GM19239 (cell line): ENCODE data around the gene PCBP3.

Source experiments
- DNase-seq: peaks from one replicate; pipeline ENCODE4 v3.0.0; 2011; ENCODE audit warnings: low spot score; ENCODE audit not compliant: insufficient read length
- FAIRE-seq: peaks from 2 replicates; lab custom pipeline; 2011; peaks lifted over from hg19 to GRCh38; lab: Jason Lieb, UNC

PCBP3 gene

DNA sequence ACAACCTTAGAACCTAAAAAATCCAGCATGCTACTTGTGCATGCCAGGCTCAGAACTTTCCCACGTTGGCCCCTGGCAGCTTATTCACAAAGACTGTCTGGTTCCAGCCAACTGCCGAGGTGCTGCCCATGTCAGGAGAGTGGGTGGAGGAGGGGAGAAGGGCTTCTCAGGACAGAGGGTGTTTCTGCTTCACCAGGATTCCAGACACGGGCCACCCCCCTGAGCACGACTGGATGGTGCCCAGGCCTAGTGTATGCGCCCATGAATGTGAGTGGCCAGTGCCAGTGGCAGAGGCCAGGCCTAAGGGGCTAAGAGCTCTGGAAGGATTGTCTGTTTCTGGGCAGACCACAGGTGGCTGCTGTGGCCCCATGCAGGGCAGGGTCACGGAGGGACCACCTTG, 189.9 kb downstream of the PCBP3 start:
- DNase-seq = no peak
- FAIRE-seq = no peak

DNA sequence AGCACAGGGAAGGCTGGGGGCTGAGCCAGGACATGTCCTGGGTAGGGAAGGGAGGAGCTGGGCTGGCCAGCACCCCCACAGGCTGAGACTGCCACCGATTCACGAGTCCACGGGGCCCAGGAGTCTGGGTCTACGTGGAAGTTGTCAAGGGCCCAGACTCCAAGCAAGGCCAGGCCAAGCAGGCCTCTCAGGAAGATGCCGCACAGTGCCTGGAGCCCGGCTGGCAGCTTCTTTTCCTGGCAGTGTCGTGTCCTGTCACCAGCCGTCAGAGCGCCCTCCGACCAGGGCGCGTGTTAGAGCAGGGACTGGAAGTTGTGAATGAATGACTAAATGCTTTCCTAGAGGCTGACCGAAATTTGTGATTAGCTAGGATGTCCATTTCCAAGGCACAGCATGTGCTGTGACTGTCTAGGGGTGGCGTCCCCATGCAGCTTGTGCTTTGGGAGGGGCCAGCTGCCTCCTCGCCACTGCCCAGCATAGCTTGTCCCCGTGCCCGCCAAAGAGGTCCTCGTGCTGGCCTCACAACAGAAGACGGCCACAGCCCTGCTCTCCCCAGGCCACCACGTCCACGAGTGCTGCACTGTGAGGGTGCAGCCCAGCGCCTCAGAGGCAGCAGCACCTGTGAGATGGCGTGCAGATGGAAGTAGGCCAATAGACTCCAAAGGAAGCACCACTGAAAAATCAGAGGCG, 190.6 kb downstream of the PCBP3 start:
- DNase-seq = no peak
- no peak for FAIRE-seq

DNA sequence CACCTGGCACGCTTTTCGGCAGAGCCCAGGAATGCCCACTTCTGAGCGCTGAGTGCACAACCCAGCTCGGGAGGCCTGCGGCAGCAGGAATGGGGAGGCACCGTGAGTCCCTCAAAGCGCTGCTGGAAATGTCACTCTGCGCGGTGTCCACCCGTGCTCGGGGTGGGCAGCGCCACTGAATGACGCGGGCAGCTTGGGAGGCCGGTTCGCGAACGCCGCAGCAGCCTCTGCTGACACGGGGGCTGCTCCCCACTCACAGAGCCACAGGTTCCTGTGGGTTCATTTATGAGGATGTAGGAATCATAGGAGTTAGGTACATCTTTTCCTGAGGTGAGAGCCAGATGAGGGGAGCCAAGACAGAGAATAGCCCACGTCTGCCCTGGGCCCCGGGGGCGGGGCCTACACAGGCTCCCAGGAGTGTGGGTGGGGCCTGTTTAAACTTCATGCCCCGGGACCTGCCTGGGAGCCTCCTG, 191.3 kb downstream of the PCBP3 start:
- FAIRE-seq (no peak), DNase-seq (no peak)

DNA sequence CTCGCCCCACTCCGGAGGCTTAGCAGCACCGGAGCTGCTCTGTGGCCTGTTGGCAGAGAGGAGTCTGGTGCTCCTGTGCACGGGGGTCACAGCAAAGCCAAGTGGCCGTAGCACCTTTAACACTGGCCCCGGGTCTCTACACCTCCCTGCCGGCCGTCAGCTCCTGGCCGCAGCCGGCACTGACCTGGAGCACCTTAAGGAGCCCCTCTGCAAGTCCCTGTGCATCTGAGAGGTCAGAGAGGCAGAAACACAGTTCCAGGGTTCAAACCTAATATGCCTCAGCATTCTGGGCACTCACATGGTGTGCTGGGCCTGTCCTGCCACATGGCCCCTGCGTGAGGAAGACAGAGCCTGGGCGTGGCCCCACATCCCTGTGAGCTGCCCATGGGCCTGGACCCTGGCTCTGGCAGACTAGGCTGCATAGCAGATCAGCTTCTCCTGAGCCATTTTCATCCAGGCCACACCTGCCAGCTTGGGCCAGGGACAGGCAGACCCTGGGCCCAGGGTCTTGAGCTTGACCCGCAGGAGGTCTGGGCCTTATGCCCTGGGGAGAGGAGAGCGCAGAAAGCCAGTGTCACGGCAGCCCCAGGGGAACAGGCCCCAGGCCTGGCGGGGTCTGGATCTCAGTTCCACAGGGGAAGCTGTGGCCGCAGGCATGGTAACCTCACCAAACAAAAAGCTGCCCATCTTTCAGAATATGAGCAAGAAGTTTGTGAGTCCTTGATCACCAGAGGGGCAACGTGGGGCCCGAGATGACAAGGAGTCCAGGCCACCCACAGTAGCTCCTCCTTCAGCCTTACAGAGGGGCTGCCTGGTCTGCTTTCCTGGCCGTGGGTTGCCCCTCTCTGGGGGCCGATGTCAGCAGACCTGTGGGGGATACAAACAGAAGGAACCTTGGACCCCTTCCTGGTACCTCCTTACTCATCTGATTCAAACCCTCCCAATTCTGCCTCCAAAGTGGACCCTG, 192.1 kb downstream of the PCBP3 start:
- FAIRE-seq = no peak
- no peak for DNase-seq

DNA sequence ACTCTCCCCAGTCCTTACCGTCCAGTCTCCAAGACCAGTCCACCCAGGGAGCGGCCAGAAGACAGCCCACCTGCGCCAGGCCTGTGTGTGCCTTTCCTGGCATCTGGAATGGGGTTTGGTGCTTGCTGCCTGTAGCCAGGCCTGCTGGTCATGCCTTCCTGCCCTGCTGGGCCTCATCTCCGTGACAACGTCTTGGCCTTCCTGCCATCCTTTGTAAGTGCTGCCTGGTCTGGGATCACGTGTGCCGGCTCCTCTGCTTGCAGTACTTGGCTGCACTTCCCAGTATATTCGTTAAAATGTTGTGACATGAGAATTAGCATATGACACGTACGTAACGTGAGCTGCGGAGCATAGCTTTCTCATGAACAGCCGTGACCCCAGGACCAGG, 192.7 kb downstream of the PCBP3 start:
- no peak for DNase-seq
- no peak for FAIRE-seq

- no peak for DNase-seq
- FAIRE-seq = no peak
Measured at GRCh38 chr21:45836694-45837670, 193.5 kb downstream of the PCBP3 start.

DNA sequence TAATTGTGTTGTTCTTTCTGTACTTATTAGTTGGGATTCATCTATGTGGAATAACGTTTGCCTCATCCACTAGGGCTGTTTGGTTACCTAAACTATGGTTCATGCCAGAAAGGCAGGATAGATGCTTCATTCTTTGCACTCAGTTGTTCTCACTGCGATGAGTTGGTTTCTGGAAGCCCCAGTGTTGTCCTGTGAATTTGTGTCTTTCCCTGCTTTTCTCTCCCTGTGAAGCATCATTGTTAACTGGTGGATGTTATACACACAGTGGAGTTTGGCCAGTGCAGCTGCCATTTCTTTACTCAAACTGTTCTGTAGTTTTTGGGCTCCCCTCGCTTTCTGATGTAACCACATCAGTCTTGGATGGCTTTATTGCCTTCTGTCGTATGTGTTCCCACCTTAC, 194.4 kb downstream of the PCBP3 start:
- DNase-seq = no peak
- no peak for FAIRE-seq

- FAIRE-seq = no peak
- DNase-seq = no peak
Measured at GRCh38 chr21:45838634-45839033, 195.1 kb downstream of the PCBP3 start.

DNA sequence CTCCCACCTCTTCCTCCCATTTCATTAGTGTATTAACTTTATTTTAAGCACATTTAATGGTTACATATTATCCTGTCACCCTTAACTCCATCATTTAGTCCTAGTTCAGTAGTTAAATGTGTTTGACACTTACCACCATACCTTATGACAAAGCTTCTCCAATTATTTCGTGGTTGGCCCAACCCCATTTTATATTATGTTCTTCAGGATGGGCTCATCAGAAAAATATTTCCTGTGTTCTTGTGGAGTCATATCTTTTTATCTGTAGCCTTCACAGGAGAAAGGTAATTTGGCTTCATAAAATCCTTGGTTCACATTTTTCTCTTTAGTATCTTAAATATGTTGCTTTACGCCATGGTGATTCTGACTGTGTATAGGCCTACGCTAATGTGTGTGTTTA, 195.7 kb downstream of the PCBP3 start:
- DNase-seq (no peak), FAIRE-seq (no peak)

GRCh38 chr21:45841033-45841432, 197.5 kb downstream of the PCBP3 start:
- FAIRE-seq = no peak
- no peak for DNase-seq

DNA sequence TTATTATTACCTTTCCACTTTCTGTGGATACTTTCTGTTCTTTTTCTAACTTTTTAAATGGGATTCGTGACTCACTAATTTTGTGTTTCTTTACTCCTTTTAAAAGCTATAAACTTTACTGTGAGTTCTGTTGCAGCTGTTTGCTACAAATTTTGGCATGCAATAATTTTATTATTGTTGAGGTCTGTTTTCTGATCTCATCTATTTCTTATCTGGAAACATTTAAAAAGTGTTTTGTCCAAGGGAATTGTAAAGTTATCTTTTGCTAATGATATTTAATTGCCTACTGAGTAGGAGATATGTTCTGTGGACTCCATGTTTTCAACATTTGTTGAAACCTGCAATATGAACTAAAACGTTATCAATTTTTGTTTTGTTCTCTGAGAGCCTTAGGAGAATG, 199.9 kb downstream of the PCBP3 start:
- no peak for DNase-seq
- FAIRE-seq = no peak

GRCh38 chr21:45844181-45844580, 200.7 kb downstream of the PCBP3 start:
- DNase-seq (no peak), FAIRE-seq (no peak)

DNA sequence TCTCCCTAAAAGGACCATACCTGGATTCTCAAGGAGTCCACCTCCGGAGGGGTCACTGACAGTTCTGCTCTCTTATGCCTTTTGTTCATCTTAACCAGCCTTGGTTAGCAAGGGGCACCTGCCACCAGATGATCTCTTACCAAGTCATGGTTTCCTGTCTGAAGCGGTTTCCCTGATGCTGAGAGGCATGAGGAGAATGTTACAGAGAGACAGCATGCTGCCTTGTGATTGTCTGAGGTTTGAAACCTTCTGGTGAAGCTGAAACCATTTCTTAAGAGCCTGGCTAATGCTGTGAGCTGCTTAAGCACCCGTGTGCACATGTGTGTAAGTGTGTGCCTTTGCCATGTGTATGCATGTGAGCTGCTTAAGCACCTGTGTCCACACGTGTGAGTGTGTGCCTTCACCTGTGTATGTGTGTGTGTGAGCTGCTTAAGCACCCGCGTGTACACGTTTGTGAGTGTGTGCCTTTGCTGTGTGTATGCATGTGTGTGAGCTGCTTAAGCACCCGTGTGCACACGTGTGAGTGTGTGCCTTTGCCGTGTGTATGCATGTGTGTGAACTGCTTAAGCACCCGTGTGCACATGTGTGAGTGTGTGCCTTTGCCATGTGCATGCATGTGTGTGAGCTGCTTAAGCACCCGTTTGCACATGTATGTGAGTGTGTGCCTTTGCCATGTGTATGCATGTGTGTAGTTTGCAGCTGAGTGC, 201.7 kb downstream of the PCBP3 start:
- DNase-seq (no peak), FAIRE-seq (no peak)

DNA sequence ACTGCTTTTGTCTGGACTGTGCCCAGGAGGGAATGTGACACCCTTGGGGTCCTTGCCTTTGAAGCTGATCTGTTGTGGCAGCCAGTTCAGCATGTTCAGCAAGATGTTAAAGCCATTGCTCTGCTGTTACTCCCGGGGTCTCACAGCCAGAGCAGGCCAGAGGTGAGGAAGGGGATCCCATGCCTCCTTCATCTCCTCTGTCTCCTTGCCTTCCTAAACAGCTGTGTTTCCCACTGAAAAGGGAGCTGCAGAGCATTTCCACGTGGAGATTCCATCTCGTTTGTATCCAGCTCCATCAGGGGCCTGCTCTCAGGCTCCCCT, 202.2 kb downstream of the PCBP3 start:
- DNase-seq (no peak), FAIRE-seq (no peak)

DNA sequence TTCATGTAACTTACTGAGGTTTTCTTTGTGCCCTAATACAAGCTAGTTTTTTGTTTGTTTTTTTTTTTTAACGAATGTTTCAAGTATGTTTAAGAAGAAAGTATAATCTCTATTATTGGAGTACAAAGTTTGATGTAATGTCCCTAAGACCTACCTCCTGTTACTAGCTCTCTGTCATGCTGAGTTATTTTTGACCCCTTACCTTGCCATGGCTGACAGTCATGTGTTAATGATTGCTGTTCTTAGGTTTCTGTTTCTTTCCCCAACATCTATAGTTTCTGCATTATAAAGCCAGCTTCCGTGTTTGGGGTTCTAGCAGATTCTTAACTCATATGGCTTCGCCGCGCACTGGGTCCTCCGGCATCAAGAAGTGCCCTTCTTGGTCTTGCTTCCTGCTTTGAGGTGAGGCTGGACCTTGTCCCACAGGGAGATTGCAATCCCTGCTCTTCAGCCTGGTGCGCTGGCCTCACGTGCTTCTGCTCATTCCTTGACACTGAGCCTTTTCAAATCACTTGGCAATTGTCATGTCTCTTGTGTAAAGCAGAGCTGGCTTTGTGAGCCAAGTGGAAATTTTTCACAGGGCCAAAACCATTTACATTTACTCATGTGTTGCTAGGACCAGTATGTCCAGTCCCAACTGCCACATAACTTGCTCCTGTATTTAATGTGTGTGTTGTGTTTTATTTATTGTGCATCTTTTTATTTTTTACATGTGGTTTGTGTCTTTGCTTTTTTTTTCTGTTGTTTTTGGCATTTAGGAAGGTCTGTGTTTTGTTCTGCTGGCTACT, 203.0 kb downstream of the PCBP3 start:
- DNase-seq (no peak), FAIRE-seq (peak; percentile 56)

DNA sequence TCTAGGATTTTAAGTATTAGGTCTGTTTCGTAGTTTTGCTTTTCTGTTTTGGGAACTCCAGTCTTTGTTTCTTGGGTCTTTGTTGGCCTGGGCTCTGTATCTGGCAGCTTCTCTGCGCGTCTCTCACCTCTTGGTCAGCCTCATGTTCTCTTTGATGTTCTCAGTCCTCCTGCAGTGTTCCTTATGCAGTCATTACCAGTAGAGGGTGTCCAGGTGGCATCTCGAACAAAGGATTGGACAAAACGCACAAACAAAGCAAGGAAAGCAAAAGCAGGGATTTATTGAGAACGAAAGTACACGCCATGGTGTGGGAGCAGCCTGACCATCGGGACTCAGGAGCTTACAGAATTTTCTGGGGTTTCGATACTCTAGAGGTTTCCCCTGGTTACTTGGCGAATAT, 204.3 kb downstream of the PCBP3 start:
- DNase-seq (no peak), FAIRE-seq (no peak)

- DNase-seq (no peak), FAIRE-seq (no peak)
Measured at GRCh38 chr21:45848331-45848730, 204.8 kb downstream of the PCBP3 start.

DNA sequence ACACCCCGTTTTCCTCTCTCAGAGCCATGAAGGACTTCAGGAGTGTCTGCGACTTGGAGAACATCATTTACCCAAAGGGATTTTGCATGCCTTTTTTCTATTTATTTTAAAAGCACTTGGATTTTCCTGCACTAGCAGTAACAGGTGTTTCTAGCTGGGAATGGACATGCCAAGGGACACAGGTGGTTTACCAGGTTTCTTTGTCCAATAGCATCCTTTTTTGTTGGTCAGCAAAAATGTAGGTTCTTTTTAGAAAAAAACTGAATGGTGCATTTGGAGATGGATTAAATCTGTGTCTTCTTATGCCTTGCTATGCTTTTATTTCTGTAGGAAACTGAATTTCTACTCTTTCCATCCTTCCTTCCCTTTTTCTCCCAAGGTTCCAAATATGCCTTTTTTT, 205.3 kb downstream of the PCBP3 start:
- FAIRE-seq (no peak), DNase-seq (no peak)

DNA sequence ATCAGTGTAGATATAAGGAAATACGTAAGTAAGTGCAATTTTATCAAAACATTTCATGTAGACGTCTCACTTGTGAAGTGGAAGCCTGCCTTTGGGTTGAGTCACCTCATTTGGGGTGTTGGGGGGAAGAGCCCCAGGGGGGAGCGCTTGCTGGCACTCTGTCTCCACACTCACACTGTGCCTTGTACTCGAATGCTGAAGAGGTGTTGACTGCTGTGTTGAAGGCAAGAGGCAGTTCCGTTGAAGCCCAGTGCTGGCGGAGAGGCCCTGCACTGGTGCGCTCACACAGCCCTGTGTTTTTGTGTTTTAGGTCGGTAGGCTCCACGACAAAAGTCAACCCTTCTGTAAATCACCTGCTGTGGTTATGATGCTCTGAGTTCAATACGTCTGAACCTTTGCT, 206.1 kb downstream of the PCBP3 start:
- FAIRE-seq (no peak), DNase-seq (no peak)
